H9 (cell line): ENCODE measurements around the gene P2RX7. TPM values are rescaled to one million over a fixed set of nuclear protein-coding genes. Genes with fewer than 3 reads are reported as not detected.

Experiments
- DNase-seq: peaks from one replicate; pipeline ENCODE4 v3.0.0-alpha.2; 2017
- H2AFZ ChIP-seq: one replicate; pipeline ENCODE4 v1.6.1; 2013; ENCODE audit warnings: mild to moderate bottlenecking, low read length, control low read depth, moderate library complexity
- H2AK5ac ChIP-seq: 2 replicates; pipeline ENCODE4 v1.6.1; 2013; ENCODE audit warnings: low read length, control low read depth, mixed read lengths; ENCODE audit not compliant: insufficient read length
- H2BK120ac ChIP-seq: one replicate; pipeline ENCODE4 v1.6.1; 2013; ENCODE audit warnings: low read depth, mild to moderate bottlenecking, low read length, control low read depth, inconsistent platforms; ENCODE audit not compliant: poor library complexity, severe bottlenecking
- H2BK12ac ChIP-seq: 2 replicates; pipeline ENCODE4 v1.6.1; 2013; ENCODE audit warnings: low read length, control low read depth, mixed read lengths, low read depth; ENCODE audit not compliant: insufficient read length
- H2BK15ac ChIP-seq: 2 replicates; pipeline ENCODE4 v1.6.1; 2013; ENCODE audit warnings: low read depth, low read length, control low read depth
- H2BK20ac ChIP-seq: one replicate; pipeline ENCODE4 v1.6.1; 2013; ENCODE audit warnings: low read depth, mild to moderate bottlenecking, low read length, control low read depth, inconsistent platforms; ENCODE audit not compliant: poor library complexity, severe bottlenecking
- H2BK5ac ChIP-seq: 2 replicates; pipeline ENCODE4 v1.6.1; 2013; ENCODE audit warnings: low read length, control low read depth, mixed read lengths; ENCODE audit not compliant: insufficient read length
- H3K14ac ChIP-seq: 2 replicates; pipeline ENCODE4 v1.6.1; 2013; ENCODE audit warnings: low read length, control low read depth; ENCODE audit not compliant: insufficient read depth
- H3K18ac ChIP-seq: 2 replicates; pipeline ENCODE4 v1.6.1; 2013; ENCODE audit warnings: low read depth, mild to moderate bottlenecking, mixed read lengths, low read length, control low read depth; ENCODE audit not compliant: insufficient read length
- H3K23ac ChIP-seq: 2 replicates; pipeline ENCODE4 v1.6.1; 2013; ENCODE audit warnings: low read length, control low read depth, mixed read lengths, low read depth; ENCODE audit not compliant: insufficient read length
- H3K23me2 ChIP-seq: 2 replicates; pipeline ENCODE4 v1.6.1; 2013; ENCODE audit warnings: low read depth, mild to moderate bottlenecking, mixed read lengths, low read length, control low read depth; ENCODE audit not compliant: insufficient read length, poor library complexity, severe bottlenecking
- H3K27ac ChIP-seq: 2 replicates; pipeline ENCODE4 v1.5.1; 2013; ENCODE audit warnings: low read length, control low read depth, mixed read lengths, low read depth; ENCODE audit not compliant: insufficient read length
- H3K27me3 ChIP-seq: 2 replicates; pipeline ENCODE4 v1.6.1; 2013; ENCODE audit warnings: low read length, control low read depth, inconsistent platforms; ENCODE audit not compliant: insufficient read depth
- H3K4ac ChIP-seq: 2 replicates; pipeline ENCODE4 v1.6.1; 2013; ENCODE audit warnings: low read depth, mild to moderate bottlenecking, control low read depth, inconsistent platforms, low read length, moderate library complexity
- H3K4me1 ChIP-seq: 2 replicates; pipeline ENCODE4 v1.6.1; 2013; ENCODE audit warnings: low read length, control low read depth, inconsistent platforms; ENCODE audit not compliant: insufficient read depth
- H3K4me2 ChIP-seq: 2 replicates; pipeline ENCODE4 v1.6.1; 2013; ENCODE audit warnings: low read length, control low read depth, mixed read lengths; ENCODE audit not compliant: insufficient read length, insufficient read depth
- H3K56ac ChIP-seq: 2 replicates; pipeline ENCODE4 v1.6.1; 2013; ENCODE audit warnings: low read depth, mild to moderate bottlenecking, mixed read lengths, low read length, control low read depth; ENCODE audit not compliant: insufficient read length
- H3K79me1 ChIP-seq: 2 replicates; pipeline ENCODE4 v1.6.1; 2013; ENCODE audit warnings: low read depth, mild to moderate bottlenecking, moderate library complexity, low read length, control low read depth, inconsistent platforms; ENCODE audit not compliant: insufficient read depth, poor library complexity, severe bottlenecking
- H3K79me2 ChIP-seq: 2 replicates; pipeline ENCODE4 v1.6.1; 2013; ENCODE audit warnings: low read length, control low read depth, inconsistent platforms; ENCODE audit not compliant: insufficient read depth
- H3K9ac ChIP-seq: 2 replicates; pipeline ENCODE4 v1.6.1; 2013; ENCODE audit warnings: low read length, control low read depth, mixed read lengths; ENCODE audit not compliant: insufficient read length; ENCODE audit errors: extremely low read depth
- H3K9me3 ChIP-seq: one replicate; pipeline ENCODE4 v1.6.1; 2013; ENCODE audit warnings: low read depth, low read length, inconsistent platforms; ENCODE audit not compliant: control insufficient read depth
- H3T11ph ChIP-seq: one replicate; pipeline ENCODE4 v1.6.1; 2013; ENCODE audit warnings: mild to moderate bottlenecking, low read length, control low read depth, inconsistent platforms
- H4K20me1 ChIP-seq: one replicate; pipeline ENCODE4 v1.6.1; 2013; ENCODE audit not compliant: control insufficient read depth, insufficient read length, insufficient read depth
- H4K5ac ChIP-seq: 2 replicates; pipeline ENCODE4 v1.6.1; 2013; ENCODE audit warnings: low read depth, mild to moderate bottlenecking, mixed read lengths, low read length, control low read depth; ENCODE audit not compliant: insufficient read length
- H4K8ac ChIP-seq: replicated peaks from 2 replicates; pipeline ENCODE4 v1.6.1; 2013; ENCODE audit warnings: low read length, control low read depth, mixed read lengths, low read depth; ENCODE audit not compliant: insufficient read length
- H4K91ac ChIP-seq: 2 replicates; pipeline ENCODE4 v1.6.1; 2013; ENCODE audit warnings: low read depth, mild to moderate bottlenecking, moderate library complexity, mixed read lengths, low read length, control low read depth; ENCODE audit not compliant: insufficient read length
- H3K27ac Mint-ChIP-seq, 3 experiments: 2 replicates in 2 of 3; 3 replicates in 1 of 3; pipeline ENCODE4 v1.8.0; 2020 to 2021; ENCODE audit warnings: mixed read lengths in 3 of 3, mild to moderate bottlenecking in 1 of 3, moderate library complexity in 1 of 3
- H3K27me3 Mint-ChIP-seq: 2 replicates; pipeline ENCODE4 v1.8.0; 2021; ENCODE audit warnings: low read depth, mild to moderate bottlenecking, moderate library complexity, mixed read lengths
- H3K36me3 Mint-ChIP-seq, 3 experiments: 2 replicates in 2 of 3; 3 replicates in 1 of 3; pipeline ENCODE4 v1.8.0; 2020 to 2021; ENCODE audit warnings: low read depth in 3 of 3, mixed read lengths in 3 of 3; ENCODE audit not compliant: insufficient read depth in 1 of 3
- H3K4me1 Mint-ChIP-seq, 2 experiments: 2 replicates each; pipeline ENCODE4 v1.8.0; 2020; ENCODE audit warnings: mixed read lengths in 2 of 2
- H3K4me3 Mint-ChIP-seq, 2 experiments: 2 replicates in 1 of 2; 3 replicates in 1 of 2; pipeline ENCODE4 v1.8.0; 2020 to 2021; ENCODE audit warnings: mild to moderate bottlenecking in 2 of 2, mixed read lengths in 2 of 2, moderate library complexity in 1 of 2
- H3K9me3 Mint-ChIP-seq, 2 experiments: 2 replicates in 1 of 2; 3 replicates in 1 of 2; pipeline ENCODE4 v1.8.0; 2020; ENCODE audit warnings: mild to moderate bottlenecking in 2 of 2, mixed read lengths in 2 of 2, moderate library complexity in 1 of 2
- CTCF ChIP-seq: fragments of 200-600 bp; sonication (generic); conservative IDR thresholded peaks from 3 replicates; pipeline ENCODE4 v1.8.0; 2021; ENCODE audit warnings: antibody characterized with exemption, mild to moderate bottlenecking
- WGBS: extraction: QIAGEN DNeasy Blood & Tissue Kit; methylation state at CpG from one replicate; pipeline ENCODE4 v1.1.7; 2013; ENCODE audit warnings: missing lambda C conversion rate, low lambda C conversion rate, mixed read lengths; ENCODE audit not compliant: insufficient read length; ENCODE audit errors: extremely low coverage; 5-methylcytosine and 5-hydroxymethylcytosine counted together
- total RNA-seq: library from RNA; stranded (reverse); gene quantifications from 2 replicates; pipeline ENCODE4 v1.2.1, GENCODE V29; 2021

Gene P2RX7
- total RNA-seq, 1 experiment from 2014 or later: 0.09 TPM

DNA sequence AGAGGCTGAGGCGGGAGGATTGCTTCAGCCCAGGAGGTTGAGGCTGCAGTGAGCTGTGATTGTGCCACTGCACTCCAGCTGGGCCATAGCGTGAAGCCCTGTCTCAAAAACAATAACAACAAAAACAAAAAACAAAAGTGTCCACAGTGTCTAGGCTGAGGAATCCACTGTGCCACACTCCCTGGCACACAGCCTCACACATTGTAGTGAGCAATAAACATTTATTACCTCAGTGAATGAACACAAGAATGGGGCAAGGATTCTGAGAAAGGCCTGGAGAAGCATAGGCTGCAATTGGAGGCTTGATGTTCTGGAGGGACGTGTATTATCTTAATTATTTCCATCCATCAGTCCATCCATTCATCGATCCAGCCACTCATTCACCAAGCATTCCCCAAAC lies 17.1 kb upstream of the P2RX7 start:
- H3K9me3 Mint-ChIP-seq: no peaks in the 10 kb centered on the region
- Histone ChIP-seq H2BK5ac (no peak overlapping the region), H2AK5ac (no peak overlapping the region), H3K9ac (no peak overlapping the region), H2BK12ac (no peak overlapping the region), H3K79me2 (no peaks in the 10 kb centered on the region), H3K4me1 (no peaks in the 10 kb centered on the region), H3K23me2 (no peaks in the 10 kb centered on the region), H3K4me2 (no peak overlapping the region), H2AFZ (no peak overlapping the region), H3K14ac (no peak overlapping the region), H3K18ac (no peak overlapping the region), H2BK15ac (no peak overlapping the region), H3K27me3 (no peaks in the 10 kb centered on the region), H3K56ac (no peak overlapping the region), H2BK120ac (no peak overlapping the region), H3K79me1 (no peaks in the 10 kb centered on the region), H3K4ac (no peak overlapping the region), H3K27ac (no peak overlapping the region), H3K9me3 (no peaks in the 10 kb centered on the region), H3K23ac (no peak overlapping the region), H3T11ph (no peak overlapping the region), H2BK20ac (no peak overlapping the region), H4K5ac (no peak overlapping the region), H4K91ac (no peak overlapping the region), H4K20me1 (no peaks in the 10 kb centered on the region), H4K8ac (no peak overlapping the region)
- H3K4me1 Mint-ChIP-seq: no peaks in the 10 kb centered on the region
- H3K4me3 Mint-ChIP-seq: no peak overlapping the region
- no peak for TF ChIP-seq CTCF
- no peaks in the 10 kb centered on the region for H3K36me3 Mint-ChIP-seq
- H3K27me3 Mint-ChIP-seq: peaks cover 20% of the 10 kb centered on the region
- no CpG with 5 or more reads among the region's 4 CpGs for WGBS
- DNase-seq: no peak
- no peak overlapping the region for H3K27ac Mint-ChIP-seq
